HepG2 (cell line): ENCODE data around the gene KRTCAP3. TPM values are rescaled to one million over a fixed set of nuclear protein-coding genes. Genes with fewer than 3 reads are reported as not detected.

Experiments
- E2F2 ChIP-seq: sonication (generic); formaldehyde crosslinking; IDR thresholded peaks from 2 replicates; pipeline ENCODE4 v1.4.0; 2020; ENCODE audit warnings: missing genetic modification reagents, borderline replicate concordance
- FOXP1 ChIP-seq, 2 experiments: fragments of 450-650 bp in 1 of 2; IDR thresholded peaks; 2 replicates each; pipeline ENCODE4 v1.6.1; 2017 to 2018; ENCODE audit warnings: antibody characterized with exemption in 1 of 2
- KLF12 ChIP-seq: sonication (generic); formaldehyde crosslinking; IDR thresholded peaks from 2 replicates; pipeline ENCODE4 v1.4.0; 2020; ENCODE audit warnings: missing genetic modification reagents, borderline replicate concordance
- MAX ChIP-seq: IDR thresholded peaks from 2 replicates; pipeline ENCODE4 v1.6.1; 2012; ENCODE audit warnings: inconsistent platforms
- PRDM4 ChIP-seq: sonication (generic); formaldehyde crosslinking; IDR thresholded peaks from 2 replicates; pipeline ENCODE4 v1.9.0; 2021; ENCODE audit warnings: missing genetic modification reagents, borderline replicate concordance
- PTBP1 ChIP-seq: fragments of 200-400 bp; formaldehyde crosslinking; IDR thresholded peaks from 2 replicates; pipeline ENCODE4 v1.6.1; 2018; ENCODE audit warnings: low read length, low read depth; ENCODE audit not compliant: poor library complexity, severe bottlenecking
- REL ChIP-seq: sonication (generic); formaldehyde crosslinking; conservative IDR thresholded peaks from 2 replicates; pipeline ENCODE4 v1.8.0; 2022; ENCODE audit warnings: mild to moderate bottlenecking, missing genetic modification reagents, moderate library complexity
- SMAD1 ChIP-seq: sonication (generic); formaldehyde crosslinking; IDR thresholded peaks from 2 replicates; pipeline ENCODE4 v1.4.0; 2020; ENCODE audit warnings: missing genetic modification reagents, low read depth, mild to moderate bottlenecking, borderline replicate concordance
- THYN1 ChIP-seq: sonication (generic); formaldehyde crosslinking; IDR thresholded peaks from 2 replicates; pipeline ENCODE4 v1.8.1; 2023; ENCODE audit warnings: low read depth, mild to moderate bottlenecking, moderate library complexity, missing genetic modification reagents, borderline replicate concordance
- ZBTB10 ChIP-seq: sonication (generic); formaldehyde crosslinking; IDR thresholded peaks from 2 replicates; pipeline ENCODE4 v1.4.0; 2020; ENCODE audit warnings: missing genetic modification reagents, borderline replicate concordance
- ZBTB25 ChIP-seq: IDR thresholded peaks from 2 replicates; pipeline ENCODE4 v1.6.1; 2018; ENCODE audit warnings: missing genetic modification reagents
- ZNF260 ChIP-seq: sonication (generic); formaldehyde crosslinking; IDR thresholded peaks from 2 replicates; pipeline ENCODE4 v1.4.0; 2020; ENCODE audit warnings: missing genetic modification reagents, low read depth, mild to moderate bottlenecking, borderline replicate concordance
- ZNF317 ChIP-seq: sonication (generic); formaldehyde crosslinking; IDR thresholded peaks from 2 replicates; pipeline ENCODE4 v1.5.0; 2020; ENCODE audit warnings: mild to moderate bottlenecking, missing genetic modification reagents
- ZNF335 ChIP-seq: sonication (generic); formaldehyde crosslinking; IDR thresholded peaks from 2 replicates; pipeline ENCODE4 v1.4.0; 2020; ENCODE audit warnings: missing genetic modification reagents
- ZNF430 ChIP-seq: sonication (generic); formaldehyde crosslinking; IDR thresholded peaks from 2 replicates; pipeline ENCODE4 v1.9.0; 2021; ENCODE audit warnings: mild to moderate bottlenecking, missing genetic modification reagents
- ZNF737 ChIP-seq: sonication (generic); formaldehyde crosslinking; IDR thresholded peaks from 2 replicates; pipeline ENCODE4 v1.5.0; 2020; ENCODE audit warnings: missing genetic modification reagents, mild to moderate bottlenecking, borderline replicate concordance
- ZNF800 ChIP-seq: sonication (generic); formaldehyde crosslinking; IDR thresholded peaks from 2 replicates; pipeline ENCODE4 v1.4.0; 2020; ENCODE audit warnings: missing genetic modification reagents
- polyA plus RNA-seq, 8 experiments: library from polyadenylated mRNA; depleted of rRNA in 3 of 8; stranded (reverse) in 7 of 8; unstranded in 1 of 8; fragments of >200 nt; fragmentation: Illumina TruSeq in 4 of 8; extraction: Trizol in 4 of 8; gene quantifications; 2 replicates each; pipeline versions ENCODE4 v1.2.1 to v1.2.3, GENCODE V29; 2011 to 2016; ENCODE audit warnings: low read depth in 4 of 8, missing spikeins in 1 of 8, mixed read lengths in 1 of 8; ENCODE audit not compliant: insufficient read depth in 1 of 8
- total RNA-seq, 5 experiments: library from RNA; depleted of rRNA; stranded (reverse); fragments of >200 nt; fragmentation: Illumina TruSeq; extraction: Trizol; gene quantifications; 2 replicates each; pipeline ENCODE4 v1.2.3, GENCODE V29; 2016; ENCODE audit warnings: low read depth in 1 of 5

Gene KRTCAP3
- total and polyA plus RNA-seq, 2 of the 13 experiments (the other 11 are each of a cell fraction or from before 2014, with no cell fraction given), result 2.1 to 4.5 TPM

- TF ChIP-seq ZNF737 (CRISPR knock-in tag), result no peak
- TF ChIP-seq PRDM4 (CRISPR knock-in tag), result no peak
- no peak; the same call in none of the 2 replicates for TF ChIP-seq ZNF335 (CRISPR knock-in tag)
- TF ChIP-seq PTBP1, result peak; percentile 87
- TF ChIP-seq REL (CRISPR knock-in tag), result peak; percentile 84; the same call in 1 of the 2 replicates
- TF ChIP-seq ZNF800, result 0 out of 2 replicates have a peak, but pooled peaks have one; percentile 36
- peak; percentile 88 for TF ChIP-seq ZNF430 (CRISPR knock-in tag)
- TF ChIP-seq FOXP1 (IDR thresholded peaks at IDR 0.05), result no peak
- no peak for TF ChIP-seq FOXP1 (CRISPR knock-in tag; IDR thresholded peaks at IDR 0.05)
- TF ChIP-seq MAX, result peak; percentile 56
- no peak for TF ChIP-seq ZNF260 (CRISPR knock-in tag)
- TF ChIP-seq ZNF317 (CRISPR knock-in tag), result peak; percentile 79
- peak; percentile 29 for TF ChIP-seq KLF12 (CRISPR knock-in tag)
- peak; percentile 25; the same call in 1 of the 2 replicates for TF ChIP-seq SMAD1 (CRISPR knock-in tag)
- TF ChIP-seq ZBTB25 (CRISPR knock-in tag), result peak; percentile 87; the same call in 1 of the 2 replicates
- TF ChIP-seq E2F2 (CRISPR knock-in tag), result 0 out of 2 replicates have a peak, but pooled peaks have one; percentile 52
- TF ChIP-seq ZBTB10, result 0 out of 2 replicates have a peak, but pooled peaks have one; percentile 34
- no peak for TF ChIP-seq THYN1 (CRISPR knock-in tag)
These were observed 13.8 kb upstream of the KRTCAP3 start, which contains the start of gene NRBP1 (continued) for GRCh38 chr2:27428213-27428977.
